Measurements from ENCODE around the gene PKP2.

PKP2 gene

GRCh38 chr12:32837974-32838373 lies 58.6 kb downstream of the PKP2 start:
- Histone ChIP-seq H3K4me3 (ENCODE audit: low read depth, low read length) (no peak overlapping the region), H2BK12ac (ENCODE audit: low read length) (no peak overlapping the region), H3K27me3 (ENCODE audit: insufficient read depth, low read length) (no peaks in the 10 kb centered on the region), H2BK5ac (ENCODE audit: low read depth, low read length, poor library complexity) (no peak overlapping the region), H3K4ac (ENCODE audit: low read depth, low read length) (no peak overlapping the region), H4K12ac (ENCODE audit: low read depth, low read length) (no peak overlapping the region), H3K36me3 (ENCODE audit: control insufficient read depth in 1 of 2, insufficient read depth in 2 of 2, low read length in 2 of 2) (peaks cover 17 to 45% of the 10 kb centered on the region in 2 experiments), H3K27ac (ENCODE audit: low read depth, low read length) (no peak overlapping the region), H3K23ac (ENCODE audit: low read length) (no peak overlapping the region), H3K4me2 (ENCODE audit: low read length) (no peak overlapping the region), H3K18ac (ENCODE audit: low read length) (no peak overlapping the region), H3K79me1 (ENCODE audit: low read length) (peaks cover under 1% of the 10 kb centered on the region), H3K9me3 (ENCODE audit: insufficient read depth, low read depth, low read length) (no peaks in the 10 kb centered on the region), H2AK5ac (ENCODE audit: low read length) (no peak overlapping the region), H3K79me2 (ENCODE audit: control insufficient read depth, insufficient read depth, low read length, poor library complexity) (no peaks in the 10 kb centered on the region), H3K14ac (ENCODE audit: low read length) (no peak overlapping the region), H3K9ac (ENCODE audit: low read length) (no peak overlapping the region), H2AFZ (ENCODE audit: insufficient read depth, low read length, poor library complexity) (no peak overlapping the region), H3K4me1 (ENCODE audit: control insufficient read depth in 1 of 2, insufficient read depth in 2 of 2, low read length in 2 of 2) (peaks cover 0 to 2% of the 10 kb centered on the region in 2 experiments), H4K91ac (ENCODE audit: low read depth, low read length) (no peak overlapping the region), H4K8ac (ENCODE audit: low read depth, low read length) (no peak overlapping the region), H2BK120ac (ENCODE audit: insufficient read depth, low read length, poor library complexity) (no peak overlapping the region)
- WGBS (ENCODE audit: extremely low coverage, insufficient coverage, insufficient read length): no CpG with 5 or more reads among the region's 5 CpGs
- DNase-seq: no peak

- no peak overlapping the region for H2AK5ac ChIP-seq (ENCODE audit: low read length)
- DNase-seq: peak; percentile 26 to 64
- no peaks in the 10 kb centered on the region for H3K79me1 ChIP-seq (ENCODE audit: low read length)
- H3K4me2 ChIP-seq (ENCODE audit: low read length): no peak overlapping the region
- H3K27ac ChIP-seq (ENCODE audit: low read depth, low read length): no peak overlapping the region
- H4K12ac ChIP-seq (ENCODE audit: low read depth, low read length): no peak overlapping the region
- no peak overlapping the region for H3K14ac ChIP-seq (ENCODE audit: low read length)
- no peaks in the 10 kb centered on the region for H3K27me3 ChIP-seq (ENCODE audit: insufficient read depth, low read length)
- no peak overlapping the region for H3K18ac ChIP-seq (ENCODE audit: low read length)
- no peak overlapping the region for H3K4ac ChIP-seq (ENCODE audit: low read depth, low read length)
- H2BK12ac ChIP-seq (ENCODE audit: low read length): no peak overlapping the region
- no peak overlapping the region for H2AFZ ChIP-seq (ENCODE audit: insufficient read depth, low read length, poor library complexity)
- peaks cover 0 to 2% of the 10 kb centered on the region in 2 experiments for H3K4me1 ChIP-seq (ENCODE audit: control insufficient read depth in 1 of 2, insufficient read depth in 2 of 2, low read length in 2 of 2)
- H2BK5ac ChIP-seq (ENCODE audit: low read depth, low read length, poor library complexity): no peak overlapping the region
- H4K8ac ChIP-seq (ENCODE audit: low read depth, low read length): no peak overlapping the region
- no CpG with 5 or more reads among the region's 3 CpGs for WGBS (ENCODE audit: extremely low coverage, insufficient coverage, insufficient read length)
- peaks cover 16 to 41% of the 10 kb centered on the region in 2 experiments for H3K36me3 ChIP-seq (ENCODE audit: control insufficient read depth in 1 of 2, insufficient read depth in 2 of 2, low read length in 2 of 2)
- H3K4me3 ChIP-seq (ENCODE audit: low read depth, low read length): no peak overlapping the region
- H3K9me3 ChIP-seq (ENCODE audit: insufficient read depth, low read depth, low read length): no peaks in the 10 kb centered on the region
- no peak overlapping the region for H2BK120ac ChIP-seq (ENCODE audit: insufficient read depth, low read length, poor library complexity)
- H3K9ac ChIP-seq (ENCODE audit: low read length): no peak overlapping the region
- no peaks in the 10 kb centered on the region for H3K79me2 ChIP-seq (ENCODE audit: control insufficient read depth, insufficient read depth, low read length, poor library complexity)
- no peak overlapping the region for H4K91ac ChIP-seq (ENCODE audit: low read depth, low read length)
- H3K23ac ChIP-seq (ENCODE audit: low read length): no peak overlapping the region
Observed at GRCh38 chr12:32836710-32837109, 59.9 kb downstream of the PKP2 start.

- Histone ChIP-seq H4K12ac (ENCODE audit: low read depth, low read length) (no peak overlapping the region), H3K4ac (ENCODE audit: low read depth, low read length) (no peak overlapping the region), H2AFZ (ENCODE audit: insufficient read depth, low read length, poor library complexity) (no peak overlapping the region), H3K79me1 (ENCODE audit: low read length) (no peaks in the 10 kb centered on the region), H3K27ac (ENCODE audit: low read depth, low read length) (no peak overlapping the region), H3K36me3 (ENCODE audit: control insufficient read depth in 1 of 2, insufficient read depth in 2 of 2, low read length in 2 of 2) (peaks cover 11 to 25% of the 10 kb centered on the region in 2 experiments), H2AK5ac (ENCODE audit: low read length) (no peak overlapping the region), H2BK12ac (ENCODE audit: low read length) (no peak overlapping the region), H3K18ac (ENCODE audit: low read length) (no peak overlapping the region), H3K4me3 (ENCODE audit: low read depth, low read length) (no peak overlapping the region), H3K9me3 (ENCODE audit: insufficient read depth, low read depth, low read length) (no peaks in the 10 kb centered on the region), H3K14ac (ENCODE audit: low read length) (no peak overlapping the region), H3K23ac (ENCODE audit: low read length) (no peak overlapping the region), H2BK5ac (ENCODE audit: low read depth, low read length, poor library complexity) (no peak overlapping the region), H3K4me1 (ENCODE audit: control insufficient read depth in 1 of 2, insufficient read depth in 2 of 2, low read length in 2 of 2) (peaks cover 0 to 2% of the 10 kb centered on the region in 2 experiments), H2BK120ac (ENCODE audit: insufficient read depth, low read length, poor library complexity) (no peak overlapping the region), H4K91ac (ENCODE audit: low read depth, low read length) (no peak overlapping the region), H3K9ac (ENCODE audit: low read length) (no peak overlapping the region), H4K8ac (ENCODE audit: low read depth, low read length) (no peak overlapping the region), H3K79me2 (ENCODE audit: control insufficient read depth, insufficient read depth, low read length, poor library complexity) (no peaks in the 10 kb centered on the region), H3K4me2 (ENCODE audit: low read length) (no peak overlapping the region), H3K27me3 (ENCODE audit: insufficient read depth, low read length) (no peaks in the 10 kb centered on the region)
- DNase-seq: no peak
- WGBS (ENCODE audit: extremely low coverage, insufficient coverage, insufficient read length): no CpG with 5 or more reads among the region's 2 CpGs
Observed at GRCh38 chr12:32834122-32834521, 62.5 kb downstream of the PKP2 start.

GRCh38 chr12:32828552-32828951 lies 68.0 kb downstream of the PKP2 start:
- Histone ChIP-seq H3K27ac (ENCODE audit: low read depth, low read length) (peak overlapping the region; percentile 42), H3K36me3 (ENCODE audit: control insufficient read depth in 1 of 2, insufficient read depth in 2 of 2, low read length in 2 of 2) (peaks cover 11% of the 10 kb centered on the region in 2 experiments), H3K79me2 (ENCODE audit: control insufficient read depth, insufficient read depth, low read length, poor library complexity) (no peaks in the 10 kb centered on the region), H3K4me3 (ENCODE audit: low read depth, low read length) (no peak overlapping the region), H2BK12ac (ENCODE audit: low read length) (no peak overlapping the region), H4K8ac (ENCODE audit: low read depth, low read length) (no peak overlapping the region), H3K23ac (ENCODE audit: low read length) (no peak overlapping the region), H3K27me3 (ENCODE audit: insufficient read depth, low read length) (no peaks in the 10 kb centered on the region), H3K4me1 (ENCODE audit: control insufficient read depth in 1 of 2, insufficient read depth in 2 of 2, low read length in 2 of 2) (peaks cover 0 to 5% of the 10 kb centered on the region in 2 experiments), H2BK120ac (ENCODE audit: insufficient read depth, low read length, poor library complexity) (no peak overlapping the region), H2AFZ (ENCODE audit: insufficient read depth, low read length, poor library complexity) (no peak overlapping the region), H4K91ac (ENCODE audit: low read depth, low read length) (no peak overlapping the region), H3K4ac (ENCODE audit: low read depth, low read length) (no peak overlapping the region), H4K12ac (ENCODE audit: low read depth, low read length) (no peak overlapping the region), H3K9me3 (ENCODE audit: insufficient read depth, low read depth, low read length) (no peaks in the 10 kb centered on the region), H3K4me2 (ENCODE audit: low read length) (peak overlapping the region; percentile 22), H2BK5ac (ENCODE audit: low read depth, low read length, poor library complexity) (no peak overlapping the region), H3K18ac (ENCODE audit: low read length) (no peak overlapping the region), H2AK5ac (ENCODE audit: low read length) (no peak overlapping the region), H3K14ac (ENCODE audit: low read length) (no peak overlapping the region), H3K9ac (ENCODE audit: low read length) (no peak overlapping the region), H3K79me1 (ENCODE audit: low read length) (peaks cover 8% of the 10 kb centered on the region)
- DNase-seq: no peak
- no CpG with 5 or more reads among the region's 2 CpGs for WGBS (ENCODE audit: extremely low coverage, insufficient coverage, insufficient read length)
